GM18517 (cell line): Measurements from ENCODE around the gene KDM4B.

ENCODE experiments used
- ATAC-seq: cut with Tn5 transposase; IDR thresholded peaks from one replicate; pipeline ENCODE4 v1.9.1; 2021; ENCODE audit warnings: mild to moderate bottlenecking, moderate library complexity; ENCODE audit not compliant: unreplicated experiment

Gene KDM4B

DNA sequence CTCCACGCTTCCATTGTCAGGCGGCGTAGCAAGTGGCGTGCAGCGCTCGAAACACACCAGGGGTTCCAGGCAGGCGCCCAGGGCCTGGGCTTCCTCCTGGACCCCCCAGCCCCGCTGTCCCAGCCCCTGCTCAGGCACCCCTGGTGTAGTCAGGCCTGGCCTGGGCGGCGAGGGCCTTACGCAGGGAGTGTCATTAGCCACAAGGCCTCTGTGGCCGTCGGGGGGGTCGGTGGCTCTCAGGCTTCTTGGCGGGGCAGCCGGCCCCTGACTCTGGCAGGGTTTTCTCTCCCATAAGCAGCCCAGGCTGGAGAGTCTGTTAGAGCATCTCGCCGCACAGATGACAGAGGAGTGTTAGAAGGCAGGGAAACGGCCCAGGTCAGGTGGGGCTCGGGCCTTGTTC is 116.7 kb downstream of the KDM4B start:
- ATAC-seq: no peak

- ATAC-seq: no peak
Measured at GRCh38 chr19:5086230-5086629, 117.3 kb downstream of the KDM4B start.

DNA sequence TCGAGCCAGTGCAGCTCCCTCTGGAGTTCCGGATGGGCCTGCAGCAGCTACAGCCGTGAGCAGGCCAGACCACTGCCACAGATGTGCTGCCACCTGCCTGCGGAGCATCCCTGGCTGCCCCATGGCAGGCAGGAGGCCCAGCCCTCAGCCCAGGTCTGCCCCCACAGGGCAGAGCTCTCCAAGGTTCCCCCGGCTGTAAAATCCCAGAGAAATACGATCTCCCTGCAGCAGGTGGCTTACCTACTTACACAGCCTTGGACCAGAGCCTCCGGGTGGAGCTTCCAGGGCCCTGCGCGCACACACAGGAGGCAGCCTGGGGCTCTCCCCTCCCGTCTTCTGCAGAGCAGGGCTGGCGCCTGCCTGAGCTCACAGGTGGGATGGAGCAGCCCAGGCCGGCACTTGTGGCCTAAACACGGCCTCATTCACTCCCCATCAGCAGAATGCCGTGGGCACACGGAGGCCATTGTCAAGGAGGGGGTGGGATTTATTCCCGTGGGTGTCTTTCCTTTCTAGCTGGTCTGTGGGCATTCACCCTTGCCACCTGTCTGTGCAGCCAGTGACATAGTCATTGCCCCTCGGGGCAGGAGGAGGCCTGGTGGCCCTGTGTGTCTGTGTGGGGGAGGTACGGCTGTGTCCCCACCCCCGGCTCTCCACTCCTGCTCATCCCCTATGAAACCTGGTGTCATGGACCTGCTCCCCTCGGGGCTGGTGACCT is 118.0 kb downstream of the KDM4B start:
- ATAC-seq: no peak

DNA sequence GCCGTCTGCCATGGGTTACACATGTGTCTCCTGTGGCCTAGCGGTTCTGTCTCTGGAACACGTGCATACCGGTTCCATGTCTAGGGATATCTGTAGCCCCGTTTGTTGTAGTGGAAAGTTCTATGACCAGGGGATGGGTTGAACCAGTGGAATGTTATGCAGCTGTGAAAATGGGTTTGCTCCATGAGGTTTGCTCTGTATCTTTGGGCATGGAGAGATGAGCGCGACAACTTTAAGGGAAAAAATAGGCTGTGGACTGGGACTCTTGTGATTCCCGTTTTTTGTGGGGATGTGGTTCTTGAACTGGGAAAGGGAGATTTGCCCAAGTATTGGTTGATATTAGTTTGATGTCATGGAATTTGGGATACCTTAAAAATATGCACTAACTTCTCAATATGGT is 120.4 kb downstream of the KDM4B start:
- no peak for ATAC-seq

DNA sequence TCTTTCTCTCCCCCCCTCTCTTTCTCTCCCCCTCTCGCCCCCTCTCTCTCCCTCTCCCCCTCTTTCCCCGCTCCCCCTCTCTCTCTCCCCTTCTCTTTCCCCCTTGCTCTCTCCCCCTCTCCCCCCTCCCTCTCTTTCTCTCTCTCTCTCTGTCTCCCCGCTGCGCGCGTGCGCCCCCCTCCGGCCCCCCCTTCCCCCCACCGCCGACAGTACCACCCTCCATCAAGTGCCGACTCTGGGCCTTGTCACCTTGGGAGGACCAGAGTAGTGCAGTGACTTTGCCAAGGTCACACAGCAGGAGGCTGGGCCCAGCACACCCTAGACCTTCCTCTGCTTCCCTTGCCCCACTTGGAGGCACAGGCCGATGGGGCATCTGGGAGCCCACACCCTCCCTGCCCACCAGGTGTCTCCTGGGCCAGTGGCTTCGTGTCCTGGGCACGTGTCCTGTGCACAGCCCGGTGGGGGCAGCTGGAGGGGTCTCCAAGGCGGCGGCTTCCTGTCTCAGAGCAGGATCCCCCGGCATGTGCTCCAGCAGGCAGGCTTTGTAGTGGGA is 121.6 kb downstream of the KDM4B start:
- ATAC-seq: no peak

GRCh38 chr19:5091018-5091683 is 122.2 kb downstream of the KDM4B start:
- no peak for ATAC-seq

- ATAC-seq: no peak
Measured at GRCh38 chr19:5091684-5092480, 123.0 kb downstream of the KDM4B start.

DNA sequence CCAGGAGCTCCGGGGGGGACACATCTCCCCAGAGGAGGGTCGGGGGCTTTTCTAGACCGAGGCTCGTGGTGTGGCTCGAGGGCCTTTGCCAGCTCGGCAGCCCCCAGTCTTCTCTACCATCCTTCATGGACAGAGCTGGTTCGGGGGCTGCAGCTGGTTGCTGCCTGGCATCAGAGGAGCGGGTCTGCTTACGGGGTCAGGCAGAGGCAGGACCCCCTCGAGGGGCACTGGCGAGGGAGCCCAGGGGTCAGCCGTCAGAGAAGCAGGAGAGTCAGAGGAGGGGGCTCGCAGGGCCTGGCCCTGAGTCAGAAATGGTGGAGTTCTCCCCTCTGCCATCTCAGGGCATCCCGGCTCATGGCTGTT is 123.5 kb downstream of the KDM4B start:
- no peak for ATAC-seq

DNA sequence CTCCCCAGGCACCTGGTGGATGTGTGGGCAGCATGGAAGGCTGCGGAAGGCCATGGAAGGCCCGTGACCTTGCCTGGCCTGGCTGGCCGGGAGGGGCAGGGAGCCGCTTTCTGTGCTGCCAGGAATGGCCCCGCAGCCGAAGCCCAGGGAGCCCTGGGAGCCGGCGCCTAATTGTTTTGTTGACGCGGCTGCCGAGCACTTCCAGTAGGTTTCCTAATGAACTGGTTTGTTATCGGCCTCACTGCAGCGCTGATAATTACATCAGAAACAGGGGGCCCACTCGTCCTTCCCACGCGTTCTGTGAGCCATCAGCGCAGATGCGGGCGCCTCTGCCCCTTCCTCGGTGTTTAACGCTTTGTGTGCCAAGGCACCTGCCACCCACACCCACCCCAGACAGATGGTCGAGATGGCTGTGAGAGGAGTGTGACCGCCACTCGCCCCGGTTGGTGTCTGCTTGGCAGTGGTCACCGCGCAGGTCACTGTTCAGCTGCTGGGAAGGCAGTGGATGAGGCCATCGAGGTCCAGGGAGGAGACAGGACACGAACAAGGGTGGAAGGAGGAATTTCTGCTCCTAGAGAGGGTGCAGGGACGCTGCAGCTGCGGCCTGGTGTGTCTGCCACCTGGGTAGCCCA is 124.5 kb downstream of the KDM4B start:
- ATAC-seq: no peak

- no peak for ATAC-seq
Measured at GRCh38 chr19:5093948-5094718, 125.2 kb downstream of the KDM4B start.

- ATAC-seq: no peak
Measured at GRCh38 chr19:5094768-5095567, 126.1 kb downstream of the KDM4B start.

DNA sequence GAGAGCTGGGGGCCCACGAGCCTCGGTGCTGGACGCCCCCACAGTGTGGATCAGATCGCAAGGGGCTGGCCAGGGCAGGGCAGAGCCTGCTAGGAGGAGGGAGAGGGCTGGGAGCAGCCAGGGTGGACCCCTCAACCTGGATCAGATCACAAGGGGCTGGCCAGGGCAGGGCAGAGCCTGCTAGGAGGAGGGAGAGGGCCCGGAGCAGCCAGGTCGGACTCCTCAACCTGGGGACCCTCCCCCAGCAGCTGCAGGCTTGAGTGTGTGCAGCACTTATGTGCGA is 126.6 kb downstream of the KDM4B start:
- ATAC-seq: no peak

- no peak for ATAC-seq
Measured at GRCh38 chr19:5096536-5096935, 127.6 kb downstream of the KDM4B start.

DNA sequence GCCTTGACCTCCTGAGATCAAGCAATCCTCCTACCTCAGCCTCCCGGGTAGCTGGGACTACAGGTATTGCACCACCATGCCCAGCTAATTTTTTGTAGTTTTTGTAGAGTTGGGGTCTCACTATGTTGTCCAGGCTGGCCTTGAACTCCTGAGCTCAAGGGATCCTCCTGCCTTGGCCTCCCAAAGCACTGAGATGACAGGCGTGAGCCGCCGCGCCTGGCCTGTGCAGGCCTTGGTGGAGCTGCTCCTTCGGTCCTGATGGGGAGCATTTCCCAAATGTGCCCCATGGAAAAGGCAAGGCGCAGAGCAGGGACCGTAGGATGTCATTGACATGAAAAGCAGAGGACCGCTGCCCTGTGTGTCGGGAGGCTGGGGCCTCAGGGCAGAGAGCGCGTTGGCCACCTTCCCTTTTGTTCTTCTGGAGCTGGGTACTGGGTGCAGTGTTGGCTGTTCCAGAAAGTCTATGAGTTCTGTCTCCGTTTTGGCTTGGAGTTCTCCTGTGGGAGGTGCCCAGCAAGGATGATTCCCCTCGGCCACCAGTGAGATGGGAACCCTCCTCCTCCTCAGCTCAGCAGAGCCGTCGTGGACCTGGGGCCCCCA is 128.5 kb downstream of the KDM4B start:
- ATAC-seq: no peak

- ATAC-seq: no peak
Measured at GRCh38 chr19:5097959-5098623, 129.2 kb downstream of the KDM4B start.

GRCh38 chr19:5098646-5099045 is 129.7 kb downstream of the KDM4B start:
- no peak for ATAC-seq

DNA sequence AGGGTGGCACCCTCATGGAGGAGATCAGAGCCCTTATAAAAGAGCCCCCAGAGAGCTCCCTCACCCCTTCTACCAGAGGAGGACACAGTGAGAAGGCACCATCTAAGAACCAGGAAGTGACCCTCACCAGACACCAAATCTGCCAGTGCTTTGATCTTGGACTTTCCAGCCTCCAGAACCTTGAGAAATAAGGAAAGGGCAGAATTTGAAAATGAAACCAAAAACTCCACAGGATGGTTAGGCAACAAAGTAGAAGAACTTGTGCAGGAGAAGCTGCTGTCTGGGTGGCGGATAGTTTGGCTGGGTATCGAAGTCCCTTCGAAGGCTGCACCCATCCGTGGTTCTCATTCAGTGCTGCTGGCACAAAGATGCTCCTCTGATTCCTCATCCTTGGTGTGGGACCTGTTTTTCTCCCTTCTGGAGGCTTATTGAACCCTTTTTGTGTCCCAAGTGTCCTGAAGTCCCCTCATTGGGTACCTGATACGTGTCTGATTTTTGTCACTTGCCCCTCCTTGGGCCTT is 130.8 kb downstream of the KDM4B start:
- ATAC-seq: no peak

- no peak for ATAC-seq
Measured at GRCh38 chr19:5101871-5102270, 133.0 kb downstream of the KDM4B start.

- ATAC-seq: no peak
Measured at GRCh38 chr19:5102520-5102919, 133.6 kb downstream of the KDM4B start.
